OCI-LY7 (cell line): ENCODE measurements around the gene LRG1. TPM values are rescaled to one million over a fixed set of nuclear protein-coding genes. Genes with fewer than 3 reads are reported as not detected.

ENCODE experiments used
- BruUV-seq: library from RNA; stranded (reverse); fragments of 400-500 nt; replicated peaks from 2 replicates; lab custom pipeline; 2021; lab: Mats Ljungman, UMichigan
- CTCF ChIA-PET: fragments of 300-600 bp; sonication (Branson Sonifier 250); formaldehyde crosslinking; loops from one replicate; lab custom pipeline; 2022; ENCODE audit warnings: antibody characterized with exemption; ENCODE audit not compliant: unreplicated experiment; lab: Charles Lee
- POLR2A ChIA-PET: fragments of 300-600 bp; sonication (Branson Sonifier 250); formaldehyde crosslinking; loops from one replicate; lab custom pipeline; 2022; ENCODE audit warnings: antibody characterized with exemption; lab: Charles Lee
- DNase-seq: peaks from one replicate; pipeline ENCODE4 v3.0.0-alpha.2; 2015; ENCODE audit warnings: low spot score
- H2AFZ ChIP-seq: fragments of 200-600 bp; sonication (generic), shearing (Covaris generic); 2 replicates; pipeline ENCODE4 v1.6.1; 2014; ENCODE audit warnings: mild to moderate bottlenecking, antibody characterized with exemption, low read length, moderate library complexity
- H3K27ac ChIP-seq: fragments of 200-600 bp; sonication (generic); 2 replicates; pipeline ENCODE4 v1.5.1; 2014; ENCODE audit warnings: mixed run types, low read depth, mild to moderate bottlenecking, moderate library complexity, low read length, inconsistent platforms; ENCODE audit not compliant: poor library complexity, severe bottlenecking
- H3K36me3 ChIP-seq: fragments of 200-600 bp; sonication (generic); 2 replicates; pipeline ENCODE4 v1.6.1; 2014; ENCODE audit warnings: mild to moderate bottlenecking, antibody characterized with exemption, low read length, moderate library complexity, mixed read lengths; ENCODE audit not compliant: insufficient read depth
- H3K4me1 ChIP-seq: fragments of 200-600 bp; sonication (generic); 2 replicates; pipeline ENCODE4 v1.5.1; 2014; ENCODE audit warnings: mild to moderate bottlenecking, low read length; ENCODE audit not compliant: insufficient read depth, poor library complexity, severe bottlenecking
- H3K4me2 ChIP-seq: fragments of 200-600 bp; sonication (generic); 2 replicates; pipeline ENCODE4 v1.6.1; 2014; ENCODE audit warnings: mild to moderate bottlenecking, low read length
- H3K4me3 ChIP-seq: fragments of 200-600 bp; sonication (generic); 2 replicates; pipeline ENCODE4 v1.5.1; 2014; ENCODE audit warnings: mild to moderate bottlenecking, low read depth, low read length; ENCODE audit not compliant: poor library complexity, severe bottlenecking
- H3K79me2 ChIP-seq: fragments of 200-600 bp; sonication (generic); 2 replicates; pipeline ENCODE4 v1.6.1; 2016; ENCODE audit warnings: low read depth, mild to moderate bottlenecking, low read length, moderate library complexity, mixed read lengths; ENCODE audit not compliant: insufficient read depth
- H3K9me2 ChIP-seq: fragments of 200-600 bp; sonication (generic); 2 replicates; pipeline ENCODE4 v1.6.1; 2016; ENCODE audit warnings: mild to moderate bottlenecking, low read length, mixed read lengths; ENCODE audit not compliant: insufficient read depth
- H3K9me3 ChIP-seq: fragments of 200-600 bp; sonication (generic); 2 replicates; pipeline ENCODE4 v1.6.1; 2014; ENCODE audit warnings: mild to moderate bottlenecking, mixed run types, low read length, mixed read lengths
- H4K20me1 ChIP-seq: fragments of 200-600 bp; sonication (generic); 2 replicates; pipeline ENCODE4 v1.6.1; 2014; ENCODE audit warnings: mild to moderate bottlenecking, antibody characterized with exemption, low read length, moderate library complexity, mixed read lengths; ENCODE audit not compliant: insufficient read depth
- CTCF ChIP-seq: fragments of 200-600 bp; sonication (generic); conservative IDR thresholded peaks from 2 replicates; pipeline ENCODE4 v1.5.1; 2014; ENCODE audit warnings: mild to moderate bottlenecking, antibody characterized with exemption, low read length, moderate library complexity, mixed read lengths
- EZH2phosphoT487 ChIP-seq: fragments of 200-600 bp; sonication (generic); IDR thresholded peaks from 2 replicates; pipeline ENCODE4 v1.6.1; 2018; ENCODE audit warnings: low read depth, borderline replicate concordance, mild to moderate bottlenecking, mixed run types, antibody characterized with exemption, low read length, moderate library complexity, mixed read lengths
- intact Hi-C: fragments of 100-400 bp; cut with micrococcal nuclease; formaldehyde crosslinking; loops from one replicate; pipeline ENCODE4 v1.10.0; 2022; ENCODE audit not compliant: unreplicated experiment
- total RNA-seq, 2 experiments: library from RNA; depleted of rRNA in 1 of 2; stranded (reverse); fragments of >200 nt in 1 of 2; shearing (Covaris generic) in 1 of 2; gene quantifications; 2 replicates each; pipeline ENCODE4 v1.2.3, GENCODE V29; 2014 to 2022

Gene LRG1
- total RNA-seq, 2 experiments from 2014 or later, result 1.6 to 1.9 TPM

DNA sequence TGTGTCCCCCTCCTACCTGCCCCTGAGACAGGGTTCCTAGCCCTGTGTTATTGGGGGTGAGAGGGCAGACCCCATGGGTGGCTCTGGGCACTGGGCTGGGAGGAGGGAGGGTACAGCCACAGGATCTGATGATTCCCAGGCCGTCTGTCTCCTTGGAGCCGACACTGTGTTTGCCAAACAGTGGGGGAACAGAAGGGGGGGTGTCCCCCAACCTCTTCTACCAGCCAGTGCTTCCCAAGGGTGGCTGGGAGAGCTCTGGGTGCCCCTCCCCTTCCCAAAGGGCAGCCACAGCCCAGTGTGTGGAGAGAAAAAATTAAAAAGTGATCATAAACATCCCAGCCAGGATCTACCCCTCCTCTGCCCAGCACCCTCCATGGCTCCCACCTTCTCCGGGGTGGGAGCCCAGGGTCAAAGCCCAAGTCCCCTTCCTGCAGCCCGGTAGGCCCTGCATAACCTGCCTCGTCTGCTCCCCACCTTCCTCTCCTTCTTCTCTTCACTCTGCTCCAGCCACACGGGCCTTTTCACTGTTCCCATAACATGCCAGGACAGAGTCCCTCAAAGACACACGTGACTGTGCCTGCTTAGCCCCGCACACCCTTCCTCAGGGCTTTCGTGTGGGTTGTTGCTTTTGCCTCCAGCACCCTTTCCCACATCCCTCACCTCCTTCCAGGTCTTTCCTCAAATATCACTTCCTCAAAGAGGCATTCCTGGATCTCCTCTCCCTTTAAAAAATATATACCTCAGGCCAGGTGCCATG lies 20.1 kb downstream of the LRG1 start:
- ChIA-PET CTCF (no interaction called here), POLR2A (no interaction called here)
- H3K4me3 ChIP-seq, result no peak overlapping the region
- intact Hi-C loops, result no loop called here
- H3K4me1 ChIP-seq, result no peaks in the 10 kb centered on the region
- DNase-seq, result no peak
- H4K20me1 ChIP-seq, result no peaks in the 10 kb centered on the region
- H3K36me3 ChIP-seq, result no peaks in the 10 kb centered on the region
- H3K4me2 ChIP-seq, result no peak overlapping the region
- no peaks in the 10 kb centered on the region for H3K9me3 ChIP-seq
- H3K79me2 ChIP-seq, result no peaks in the 10 kb centered on the region
- no peak overlapping the region for H2AFZ ChIP-seq
- BruUV-seq, result no TSS peak
- TF ChIP-seq CTCF (no peak), EZH2phosphoT487 (no peak)
- H3K9me2 ChIP-seq, result no peaks in the 10 kb centered on the region
- H3K27ac ChIP-seq, result no peak overlapping the region

DNA sequence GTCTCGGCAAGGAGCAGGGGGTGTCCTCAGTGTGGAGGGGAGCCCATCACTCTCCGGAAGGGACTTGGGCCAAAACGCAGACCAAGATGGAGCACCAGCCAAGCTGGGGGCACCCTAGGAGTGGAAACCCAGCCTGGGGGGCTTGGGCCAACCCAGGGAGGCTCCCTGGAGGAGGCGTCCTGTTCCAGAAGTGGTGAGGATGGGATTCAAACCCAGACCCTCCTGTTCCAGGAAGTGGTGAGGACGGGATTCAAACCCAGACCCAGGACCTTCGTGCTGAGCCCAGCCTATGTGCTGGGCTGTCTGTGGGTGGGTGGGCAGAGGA lies 20.7 kb downstream of the LRG1 start:
- Histone ChIP-seq H3K9me3 (no peaks in the 10 kb centered on the region), H3K4me1 (no peaks in the 10 kb centered on the region), H3K4me2 (no peak overlapping the region), H3K36me3 (no peaks in the 10 kb centered on the region), H3K9me2 (no peaks in the 10 kb centered on the region), H3K4me3 (no peak overlapping the region), H3K27ac (no peak overlapping the region), H4K20me1 (no peaks in the 10 kb centered on the region), H3K79me2 (no peaks in the 10 kb centered on the region), H2AFZ (no peak overlapping the region)
- TF ChIP-seq CTCF (no peak), EZH2phosphoT487 (no peak)
- no peak for DNase-seq
- BruUV-seq, result no TSS peak
- CTCF ChIA-PET, result no interaction called here
- POLR2A ChIA-PET, result no interaction called here
- intact Hi-C loops, result no loop called here

- H2AFZ ChIP-seq, result no peak within 1 kb of the TSS
- H3K9me3 ChIP-seq, result no peaks in the 10 kb centered on the region
- ChIA-PET CTCF (no interaction called here), POLR2A (no interaction called here)
- H3K9me2 ChIP-seq, result no peaks in the 10 kb centered on the region
- BruUV-seq, result no TSS peak
- H3K4me2 ChIP-seq, result no peak within 1 kb of the TSS
- TF ChIP-seq EZH2phosphoT487 (no peak), CTCF (no peak)
- H3K79me2 ChIP-seq, result no peaks in the 10 kb centered on the region
- DNase-seq, result no peak
- no peaks in the 10 kb centered on the region for H3K4me1 ChIP-seq
- H3K4me3 ChIP-seq, result no peak within 1 kb of the TSS
- intact Hi-C loops, result no loop called here
- H3K36me3 ChIP-seq, result no peaks in the 10 kb centered on the region
- H3K27ac ChIP-seq, result no peak within 1 kb of the TSS
- no peaks in the 10 kb centered on the region for H4K20me1 ChIP-seq
Observed at GRCh38 chr19:4518345-4519171, 21.3 kb downstream of the LRG1 start, which contains the start of gene PLIN4. TSS of gene PLIN4 (minus strand) at chr19:4518486. CDS start at chr19:4518272, 214 bp downstream.
